GM18502 (cell line): Measurements from ENCODE around the gene RRBP1.

Experiments used
- ATAC-seq: cut with Tn5 transposase; IDR thresholded peaks from one replicate; pipeline ENCODE4 v1.9.1; 2021; ENCODE audit warnings: mild to moderate bottlenecking; ENCODE audit not compliant: unreplicated experiment, poor library complexity

The RRBP1 gene

GRCh38 chr20:17614812-17615644, 67.0 kb downstream of the RRBP1 start:
- ATAC-seq, result no peak

GRCh38 chr20:17614176-17614811, 67.7 kb downstream of the RRBP1 start:
- ATAC-seq, result no peak

- ATAC-seq, result no peak
Measured at GRCh38 chr20:17613328-17614175, 68.5 kb downstream of the RRBP1 start.

GRCh38 chr20:17612992-17613327, 69.1 kb downstream of the RRBP1 start:
- no peak for ATAC-seq

- ATAC-seq, result no peak
Measured at GRCh38 chr20:17612287-17612991, 69.6 kb downstream of the RRBP1 start.

- ATAC-seq, result no peak
Measured at GRCh38 chr20:17611540-17612286, 70.3 kb downstream of the RRBP1 start.

GRCh38 chr20:17611290-17611539, 70.8 kb downstream of the RRBP1 start:
- ATAC-seq, result peak; percentile 28

- ATAC-seq, result peak; percentile 50
Measured at GRCh38 chr20:17610566-17611289, 71.3 kb downstream of the RRBP1 start.

- no peak for ATAC-seq
Measured at GRCh38 chr20:17609811-17610377, 72.1 kb downstream of the RRBP1 start.

- ATAC-seq, result no peak
Measured at GRCh38 chr20:17608701-17609497, 73.1 kb downstream of the RRBP1 start.

GRCh38 chr20:17606001-17606400, 76.0 kb downstream of the RRBP1 start:
- no peak for ATAC-seq

- ATAC-seq, result no peak
Measured at GRCh38 chr20:17605131-17605660, 76.8 kb downstream of the RRBP1 start.

- no peak for ATAC-seq
Measured at GRCh38 chr20:17602493-17602892, 79.5 kb downstream of the RRBP1 start.

- no peak for ATAC-seq
Measured at GRCh38 chr20:17601957-17602356, 80.1 kb downstream of the RRBP1 start.

GRCh38 chr20:17598013-17598550, 84.0 kb downstream of the RRBP1 start:
- no peak for ATAC-seq

GRCh38 chr20:17595856-17596255, 86.2 kb downstream of the RRBP1 start:
- no peak for ATAC-seq

- ATAC-seq, result no peak
Measured at GRCh38 chr20:17594443-17594842, 87.6 kb downstream of the RRBP1 start.

GRCh38 chr20:17593902-17594301, 88.1 kb downstream of the RRBP1 start:
- no peak for ATAC-seq
